GM20431 (cell line): ENCODE measurements around the gene SP6.

Source experiments
- in situ Hi-C: fragments of 300-500 bp; cut with MseI, MboI; formaldehyde crosslinking; loops from one replicate; pipeline ENCODE4 v1.15.0; 2020; ENCODE audit warnings: low sequenced_read_pairs; ENCODE audit not compliant: unreplicated experiment

SP6 gene

GRCh38 chr17:47815106-47815918 lies 35.7 kb downstream of the SP6 start:
- in situ Hi-C loops: no loop called here

DNA sequence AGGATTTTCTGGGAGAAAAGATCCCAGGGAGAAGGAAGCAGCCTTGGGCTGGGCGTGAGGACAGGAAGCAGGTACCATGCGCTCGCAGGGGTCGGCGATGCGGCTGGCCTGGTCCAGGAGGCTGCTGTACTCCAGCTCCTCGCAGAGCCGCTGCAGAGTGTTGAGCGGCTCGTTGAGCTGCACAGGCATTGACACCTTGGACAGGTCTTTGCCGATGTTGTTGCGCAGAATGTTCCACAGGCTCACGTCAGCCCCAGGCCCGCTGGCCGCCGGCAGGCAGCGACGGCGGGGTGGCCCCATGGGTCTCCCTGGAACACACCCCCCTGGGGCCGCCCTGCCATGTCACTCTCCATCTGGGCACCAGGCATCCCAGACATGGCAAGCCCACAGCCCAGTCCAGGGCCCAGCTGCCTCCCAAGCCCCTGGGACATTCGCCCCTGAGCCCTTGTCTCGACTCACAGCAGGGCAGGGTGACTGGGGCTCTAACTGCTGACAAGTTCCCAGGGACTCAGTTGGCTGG lies 37.4 kb downstream of the SP6 start:
- in situ Hi-C loops: no loop called here

DNA sequence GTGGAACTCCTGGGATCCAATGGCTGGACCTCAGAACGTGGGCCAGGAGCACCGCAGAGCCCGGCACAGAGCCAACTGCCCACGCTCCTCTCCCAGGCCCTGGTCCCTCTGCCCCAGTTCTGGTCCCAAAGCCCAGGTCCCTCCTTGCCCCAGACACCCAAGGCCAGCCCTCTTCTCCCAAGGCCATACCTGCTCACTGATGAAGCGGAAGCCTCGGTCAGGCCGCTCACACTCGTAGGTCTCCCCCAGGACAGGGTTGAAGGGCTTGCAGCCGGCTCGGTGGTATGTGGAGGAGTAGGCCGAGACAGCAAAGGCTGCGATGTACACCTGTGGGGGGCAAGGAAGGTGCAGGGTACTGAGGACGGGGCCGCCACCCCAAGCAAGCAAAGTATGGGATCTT lies 37.9 kb downstream of the SP6 start:
- in situ Hi-C loops: no loop called here

GRCh38 chr17:47812146-47812920 lies 38.6 kb downstream of the SP6 start:
- in situ Hi-C loops: no loop called here

- in situ Hi-C loops: no loop called here
Observed at GRCh38 chr17:47811709-47812108, 39.3 kb downstream of the SP6 start.

DNA sequence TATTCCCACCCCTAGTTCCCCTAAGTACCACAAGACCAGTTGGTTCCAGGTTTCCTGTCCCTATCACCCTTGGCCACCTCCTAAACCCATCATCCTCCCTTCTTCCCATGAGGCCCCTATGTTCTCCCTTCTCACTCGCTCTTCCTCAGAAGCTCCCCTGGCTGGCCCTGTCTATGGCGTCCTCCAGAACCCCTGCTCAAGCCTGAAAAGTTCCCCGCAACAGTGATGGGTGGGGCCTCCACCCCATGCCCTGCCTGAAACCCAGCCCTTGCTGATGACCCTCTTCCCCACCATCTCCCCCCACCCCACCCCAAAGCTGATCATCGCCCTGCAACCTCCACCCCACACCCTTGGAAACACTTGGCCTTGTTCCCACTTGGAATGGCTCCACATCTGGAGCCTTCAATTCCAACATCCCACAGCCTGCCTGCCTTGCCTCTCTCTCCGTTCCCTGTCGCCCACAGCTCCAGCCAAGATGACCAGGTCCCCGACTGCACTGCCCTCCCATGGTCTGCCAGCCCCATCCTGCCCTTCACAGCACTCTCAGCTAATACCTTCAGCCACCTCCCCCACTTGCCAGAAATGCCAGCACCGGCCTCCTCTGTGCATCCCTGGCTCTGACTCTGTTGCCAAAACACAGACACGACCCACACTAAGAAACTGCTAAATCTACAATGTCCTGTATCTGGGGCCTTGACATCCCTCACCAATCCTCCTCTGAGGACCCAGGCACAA lies 39.9 kb downstream of the SP6 start:
- in situ Hi-C loops: no loop called here

- in situ Hi-C loops: no loop called here
Observed at GRCh38 chr17:47810200-47810821, 40.7 kb downstream of the SP6 start.

- in situ Hi-C loops: no loop called here
Observed at GRCh38 chr17:47808830-47809480, 42.0 kb downstream of the SP6 start.

DNA sequence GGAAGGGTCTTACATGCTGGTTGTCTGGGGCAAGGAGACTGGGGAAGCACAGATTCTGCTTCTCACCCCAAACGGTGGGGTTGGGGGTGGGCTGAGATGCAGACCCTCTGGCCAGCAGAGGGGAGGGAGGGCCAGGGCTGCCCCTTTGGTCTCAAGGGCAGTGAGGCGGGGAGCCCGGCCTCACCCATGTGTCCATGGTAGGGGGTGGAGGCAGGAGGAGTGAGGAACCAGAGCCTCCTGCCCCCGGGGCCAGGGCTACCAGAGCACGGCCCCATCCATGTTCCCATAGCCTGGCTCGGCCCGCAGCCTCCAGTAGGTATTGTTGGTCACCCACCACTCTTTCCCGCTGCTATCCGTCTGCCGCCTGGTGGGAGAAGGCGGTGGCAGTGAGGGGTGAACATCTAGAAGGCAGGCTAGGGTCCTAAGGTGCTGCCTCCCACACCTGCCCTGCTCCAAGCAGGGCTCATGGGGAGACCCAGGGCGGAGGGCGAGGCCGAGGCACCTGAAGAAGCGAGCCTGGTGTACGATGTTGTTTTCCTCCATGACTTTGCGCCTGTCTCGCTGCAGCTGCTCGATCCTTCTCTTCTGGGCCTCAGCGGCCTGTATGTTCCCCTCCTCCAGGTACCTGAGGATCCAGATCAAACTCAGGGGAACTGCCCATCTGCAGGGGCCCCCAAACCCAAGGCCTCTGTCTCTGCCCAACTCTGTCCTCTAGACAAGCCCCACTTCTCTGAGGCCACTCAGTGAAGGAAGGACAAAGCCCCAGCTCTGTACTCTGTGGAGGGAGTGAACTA lies 42.7 kb downstream of the SP6 start:
- in situ Hi-C loops: no loop called here

- in situ Hi-C loops: no loop called here
Observed at GRCh38 chr17:47807421-47807820, 43.5 kb downstream of the SP6 start.

GRCh38 chr17:47806913-47807255 lies 44.1 kb downstream of the SP6 start:
- in situ Hi-C loops: no loop called here

DNA sequence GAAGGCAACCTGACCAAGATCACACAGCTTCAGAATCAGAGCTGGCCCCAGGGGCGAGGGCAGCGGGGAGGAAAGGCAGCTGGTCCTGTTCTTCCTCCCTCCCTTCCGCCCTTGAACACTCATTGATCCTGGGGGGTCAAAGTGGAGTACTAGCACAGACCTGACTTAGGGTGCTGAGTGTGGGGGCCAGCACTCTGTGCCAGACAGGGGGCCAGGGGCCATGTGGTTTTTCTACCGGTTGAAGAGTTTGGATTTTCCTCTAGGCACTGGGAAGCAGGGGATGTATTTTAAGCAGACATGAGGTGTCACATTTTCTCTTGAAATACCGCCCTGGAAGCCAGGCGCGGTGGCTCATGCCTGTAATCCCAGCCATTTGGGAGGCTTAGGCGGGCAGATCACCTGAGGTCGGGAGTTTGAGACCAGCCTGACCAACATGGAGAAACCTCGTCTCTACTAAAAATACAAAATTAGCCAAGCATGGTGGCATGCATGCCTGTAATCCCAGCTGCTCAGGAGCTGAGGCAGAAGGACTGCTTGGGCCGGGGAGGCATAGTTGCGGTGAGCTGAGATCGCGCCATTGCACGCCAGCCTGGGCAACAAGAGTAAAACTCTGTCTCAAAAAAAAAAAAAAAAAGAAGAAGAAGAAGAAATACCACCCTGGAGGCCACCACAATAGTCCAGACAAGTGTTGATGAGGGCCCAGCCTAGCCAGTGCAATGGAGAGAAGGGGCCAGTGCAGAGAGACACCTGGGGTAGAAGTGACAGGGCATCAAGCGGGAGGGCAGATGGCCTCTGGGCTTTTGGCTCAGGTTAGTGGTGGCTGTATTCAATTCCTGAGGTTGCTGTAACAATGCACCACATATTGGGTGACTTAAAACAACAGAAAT lies 44.7 kb downstream of the SP6 start:
- in situ Hi-C loops: no loop called here

DNA sequence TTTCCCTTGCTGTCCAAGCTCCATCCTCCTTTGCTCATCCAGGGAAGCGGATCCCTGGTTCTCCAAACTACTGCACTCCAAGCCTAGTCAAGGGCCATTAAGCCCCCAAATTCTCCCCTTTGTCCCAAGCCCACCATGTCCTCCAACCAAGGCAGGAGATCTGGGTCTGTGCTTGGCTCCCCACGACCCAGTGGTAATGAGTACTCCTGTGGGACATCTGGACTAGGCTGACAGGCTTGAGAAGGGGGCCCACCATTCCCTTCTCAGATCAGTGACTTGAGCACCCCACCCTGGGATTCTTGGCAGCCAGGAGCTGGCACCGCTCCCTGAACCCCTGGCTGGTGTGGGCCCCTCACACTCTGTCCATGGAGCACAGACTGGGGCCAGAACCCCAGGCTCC lies 46.5 kb downstream of the SP6 start:
- in situ Hi-C loops: no loop called here

- in situ Hi-C loops: no loop called here
Observed at GRCh38 chr17:47803751-47804150, 47.2 kb downstream of the SP6 start.

GRCh38 chr17:47803201-47803600 lies 47.8 kb downstream of the SP6 start:
- in situ Hi-C loops: no loop called here

GRCh38 chr17:47802341-47803022 lies 48.5 kb downstream of the SP6 start:
- in situ Hi-C loops: no loop called here

GRCh38 chr17:47801906-47802305 lies 49.1 kb downstream of the SP6 start:
- in situ Hi-C loops: no loop called here
